Heart right ventricle (tissue), 16 donors: ENCODE results near the gene MS4A15. TPM values are rescaled to one million over a fixed set of nuclear protein-coding genes. Genes with fewer than 3 reads are reported as not detected.

Source experiments
- ATAC-seq, 8 donors: fragments of 200-7000 bp; cut with Tn5 transposase; one replicate each; pipeline ENCODE4 v1.9.1; 2020; ENCODE audit warnings: mild to moderate bottlenecking in 8 of 8, moderate library complexity in 8 of 8, moderate number of reproducible peaks in 1 of 8
- DNase-seq, 2 donors: peaks; one replicate each; pipeline ENCODE4 v3.0.0-alpha.2; 2020
- H3K27ac ChIP-seq, 10 donors: fragments of 200-600 bp; sonication (generic) in 2 of 10; one replicate each; pipeline versions ENCODE4 v1.5.0 to v1.8.0; 2020 to 2022; ENCODE audit warnings: mild to moderate bottlenecking in 3 of 10
- H3K27me3 ChIP-seq, 7 donors: fragments of 200-600 bp; one replicate each; pipeline ENCODE4 v1.8.0; 2021 to 2022; ENCODE audit warnings: mild to moderate bottlenecking in 2 of 7
- H3K36me3 ChIP-seq, 9 donors: fragments of 200-600 bp; sonication (generic) in 1 of 9; one replicate each; pipeline versions ENCODE4 v1.5.0 to v1.8.0; 2020 to 2022; ENCODE audit warnings: mild to moderate bottlenecking in 2 of 9
- H3K4me1 ChIP-seq, 9 donors: fragments of 200-600 bp; sonication (generic) in 1 of 9; one replicate each; pipeline versions ENCODE4 v1.5.0 to v1.8.0; 2020 to 2022; ENCODE audit warnings: mild to moderate bottlenecking in 4 of 9
- H3K4me3 ChIP-seq, 10 donors: fragments of 200-600 bp; sonication (generic) in 2 of 10; one replicate each; pipeline versions ENCODE4 v1.5.0 to v1.8.0; 2020 to 2022; ENCODE audit warnings: mild to moderate bottlenecking in 7 of 10, moderate library complexity in 2 of 10
- H3K9me3 ChIP-seq, 11 donors: fragments of 200-600 bp in 10 of 11; sonication (generic) in 2 of 11; one replicate each; pipeline versions ENCODE4 v1.5.0 to v1.8.0; 2013 to 2022; ENCODE audit warnings: mild to moderate bottlenecking in 2 of 11, control low read depth in 1 of 11, moderate library complexity in 1 of 11
- CTCF ChIP-seq, 9 donors: fragments of 200-600 bp; sonication (generic) in 2 of 9; IDR thresholded peaks; one replicate each; pipeline versions ENCODE4 v1.5.0 to v1.8.0; 2021 to 2022; ENCODE audit warnings: antibody characterized with exemption in 9 of 9, mild to moderate bottlenecking in 5 of 9, moderate library complexity in 1 of 9
- WGBS, 2 donors: extraction: QIAGEN DNeasy Blood & Tissue Kit; methylation state at CpG; one replicate each; pipeline ENCODE4 v1.1.7; 2013; ENCODE audit warnings: inconsistent platforms in 1 of 2; 5-methylcytosine and 5-hydroxymethylcytosine counted together
- intact Hi-C, 10 donors: fragments of 100-400 bp; cut with DNase I; formaldehyde crosslinking; loops; one replicate each; pipeline versions ENCODE4 v1.11.1 to v1.14.2; 2022
- polyA plus RNA-seq, 2 donors: library from polyadenylated mRNA; stranded (reverse); fragments of 200-250 nt; gene quantifications; one replicate each; pipeline ENCODE4 v1.2.3, GENCODE V29; 2013
- total RNA-seq, 10 donors: library from RNA; stranded (reverse); fragmentation: NEBNext Ultra II Directional in 3 of 10; extraction: Animal tissue kit (Norgen Biotek cat#: 25700) in 3 of 10; gene quantifications; one replicate each; pipeline versions ENCODE4 v1.2.1 to v1.2.4, GENCODE V29; 2021 to 2023
- donor health status: Arrhythmogenic right ventricular cardiomyopathy.
- donor health status: ischemic (EF 13 %, LVEDD 7.1; RV severe dilation, severe dysfunction).
- donor health status: healthy with polysubstance abuse.
- donor health status: DM: no; HTN: yes; CAD: no.
- donor health status: DM: no; HTN: no; CAD: no.
- donor health status: ischemic (EF 25% LVEDD 6.9; RV normal size, moderate dysfunction).
- donor health status: ischemic (EF 25% LVEDD 5.7; RV mildly dilated, moderate dysfunction).
- donor health status: healthy.
- donor health status: DM: yes; HTN: yes; CAD: no.
- donor health status: Ischemic cardiomyopathy.
- donor health status: ischemic (EF 35%, LVEDD 5.7; RV mildly dilated, moderate dysfunction).
- donor health status: nonischemic (EF 11% LVEDD 7.7; RV severe dilation, severe dysfunction).
- donor health status: DM: yes; HTN: yes; CAD: no.
- donor health status: PGD.
- donor health status: ischemic (EF 29% LVEDD 5.4; RV normal size, mild dysfunction).
- donor health status: nonischemic (EF 23%, LVEDD 6.1; RV moderate dilation, normal function).

MS4A15 gene
- total and polyA plus RNA-seq, 12 donors = not detected

- no peaks in the 10 kb centered on the region for H3K4me1 ChIP-seq
- peaks cover 0 to 15% (median 0%) of the 10 kb centered on the region in 7 donors for H3K27me3 ChIP-seq
- H3K4me3 ChIP-seq = no peak within 1 kb of the TSS
- no peaks in the 10 kb centered on the region for H3K9me3 ChIP-seq
- no peaks in the 10 kb centered on the region for H3K36me3 ChIP-seq
- ATAC-seq = no peak
- intact Hi-C loops = no loop called here
- WGBS, 2 donors = 87 to 90% methylated on average over 3 of the region's 3 CpGs
- TF ChIP-seq CTCF (IDR thresholded peaks at IDR 0.05) = no peak
- DNase-seq = no peak
- no peak within 1 kb of the TSS for H3K27ac ChIP-seq
Observed at GRCh38 chr11:60724420-60724819, 32.2 kb upstream of the MS4A15 start, which contains the start of gene MS4A18. TSS of gene MS4A18 (plus strand) at chr11:60724720.

GRCh38 chr11:60725592-60725991 lies 31.1 kb upstream of the MS4A15 start:
- ATAC-seq = no peak
- no peak for TF ChIP-seq CTCF (IDR thresholded peaks at IDR 0.05)
- WGBS, 2 donors = 78 to 91% methylated on average over 1 of the region's 1 CpG

GRCh38 chr11:60731586-60731985 lies 25.1 kb upstream of the MS4A15 start:
- DNase-seq (no peak), ATAC-seq (no peak)
- WGBS, 2 donors = 70 to 78% methylated on average over 8 of the region's 8 CpGs
- Histone ChIP-seq H3K4me1 (no peaks in the 10 kb centered on the region), H3K27ac (no peak overlapping the region), H3K9me3 (no peaks in the 10 kb centered on the region), H3K4me3 (no peak overlapping the region), H3K36me3 (no peaks in the 10 kb centered on the region), H3K27me3 (peaks cover 0 to 15% (median 4%) of the 10 kb centered on the region in 7 donors)
- TF ChIP-seq CTCF (IDR thresholded peaks at IDR 0.05) = no peak
- intact Hi-C loops = no loop called here

More at GRCh38 chr11:60725592-60725991, 31.1 kb upstream of the MS4A15 start:
- Histone ChIP-seq H3K27me3 (peaks cover 0 to 15% (median 0%) of the 10 kb centered on the region in 7 donors), H3K4me1 (no peaks in the 10 kb centered on the region), H3K27ac (no peak overlapping the region), H3K4me3 (no peak overlapping the region), H3K36me3 (no peaks in the 10 kb centered on the region), H3K9me3 (no peaks in the 10 kb centered on the region)
- DNase-seq = no peak
- intact Hi-C loops = no loop called here

- DNase-seq (no peak), ATAC-seq (no peak)
- Histone ChIP-seq H3K36me3 (no peaks in the 10 kb centered on the region), H3K4me3 (no peak overlapping the region), H3K9me3 (no peaks in the 10 kb centered on the region), H3K27ac (no peak overlapping the region), H3K27me3 (peaks cover 0 to 21% (median 5%) of the 10 kb centered on the region in 7 donors), H3K4me1 (no peaks in the 10 kb centered on the region)
- intact Hi-C loops = no loop called here
- no peak for TF ChIP-seq CTCF (IDR thresholded peaks at IDR 0.05)
- WGBS, 2 donors = 82 to 88% methylated on average over 4 of the region's 4 CpGs
Observed at GRCh38 chr11:60734279-60734678, 22.4 kb upstream of the MS4A15 start.
